SIG-M5 treated with dmso at 0.1 percent for 504 hours (cell line): ENCODE data around the gene SUSD2.
A peak's percentile ranks its signal among the peaks of the same experiment; 100 is the strongest.
"Not testable (repeated sequence)": the region's sequence is repeated elsewhere in the genome, so short reads cannot be mapped to it uniquely, and the experiment has no call there.

Experiments
- DNase-seq: peaks from one replicate; lab custom pipeline; 2025; ENCODE audit not compliant: unreplicated experiment; lab: John Stamatoyannopoulos, UW

SUSD2 gene

GRCh38 chr22:24171822-24172221, 9.5 kb upstream of the SUSD2 start:
- no peak for DNase-seq

DNA sequence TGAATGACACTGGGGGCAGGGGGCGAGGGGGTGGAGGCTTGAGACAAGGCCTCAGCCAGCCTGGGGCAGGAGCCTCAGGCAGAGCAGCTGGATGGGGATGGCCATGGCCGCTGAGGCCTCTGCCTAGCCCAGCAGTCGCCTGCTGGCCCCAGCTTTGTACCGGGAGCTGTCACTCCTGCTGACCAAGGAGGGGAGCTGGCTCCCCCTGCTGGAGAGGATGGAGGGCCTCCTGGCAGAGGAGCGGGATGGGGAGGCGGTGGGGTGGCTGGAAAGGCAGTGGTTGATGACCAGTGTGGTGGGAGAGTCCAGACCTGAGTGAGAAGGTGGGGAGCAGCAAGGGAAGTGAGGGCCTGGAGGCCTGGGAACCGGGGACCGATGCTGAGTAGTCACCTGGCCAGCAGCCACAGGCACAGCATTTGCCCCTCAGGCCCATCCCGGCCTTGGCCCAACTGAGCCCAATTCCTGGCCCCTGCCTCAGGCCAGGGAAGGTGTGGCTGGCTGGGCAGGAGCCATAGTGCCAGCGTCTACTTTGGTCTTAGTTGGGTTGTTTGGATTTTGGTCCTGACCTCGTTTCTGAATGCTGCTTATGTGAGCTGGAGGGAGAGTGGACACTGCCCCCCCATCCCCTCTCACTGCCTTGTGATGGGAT, 6.0 kb upstream of the SUSD2 start:
- DNase-seq, result peak; percentile 23

- no peak for DNase-seq
Measured at GRCh38 chr22:24176040-24176439, 5.2 kb upstream of the SUSD2 start.

DNA sequence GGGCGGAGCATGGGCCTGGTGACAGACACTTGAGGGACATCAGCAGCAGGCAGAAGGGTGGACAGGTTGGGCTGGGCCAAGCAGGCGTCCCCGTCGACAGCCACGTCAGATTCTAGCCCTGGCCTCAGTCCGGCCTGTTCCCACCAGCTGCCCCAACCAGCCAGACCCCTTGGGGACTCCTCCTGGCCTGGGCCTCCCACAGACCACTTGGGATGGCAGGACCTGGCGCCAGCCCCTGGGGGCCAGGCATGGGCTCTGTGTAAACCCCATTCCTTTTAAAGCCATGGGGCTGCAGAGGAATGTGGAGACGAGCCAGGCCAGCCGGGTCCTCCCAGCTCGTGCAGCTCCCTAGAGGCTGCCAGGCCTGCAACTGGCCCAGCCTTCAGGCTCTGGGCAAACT, 4.7 kb upstream of the SUSD2 start:
- DNase-seq, result no peak

- no peak for DNase-seq
Measured at GRCh38 chr22:24177045-24177444, 4.2 kb upstream of the SUSD2 start.

DNA sequence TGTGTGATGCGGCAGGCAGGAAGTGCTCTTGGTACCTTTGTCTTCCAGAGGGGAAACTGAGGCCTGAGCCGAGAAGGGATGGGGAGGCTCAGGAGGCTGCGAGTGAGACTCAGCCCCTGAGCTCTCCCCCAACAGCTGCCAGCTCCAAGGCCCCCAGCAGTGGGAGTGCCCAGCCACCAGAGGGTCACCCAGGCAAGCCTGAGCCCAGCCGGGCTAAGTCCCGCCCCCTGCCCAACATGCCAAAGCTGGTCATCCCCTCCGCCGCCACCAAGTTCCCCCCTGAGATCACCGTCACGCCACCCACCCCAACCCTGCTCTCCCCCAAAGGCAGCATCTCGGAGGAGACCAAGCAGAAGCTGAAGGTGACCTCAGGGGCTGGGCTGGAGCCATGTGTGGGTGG, 3.8 kb upstream of the SUSD2 start:
- DNase-seq, result no peak

DNA sequence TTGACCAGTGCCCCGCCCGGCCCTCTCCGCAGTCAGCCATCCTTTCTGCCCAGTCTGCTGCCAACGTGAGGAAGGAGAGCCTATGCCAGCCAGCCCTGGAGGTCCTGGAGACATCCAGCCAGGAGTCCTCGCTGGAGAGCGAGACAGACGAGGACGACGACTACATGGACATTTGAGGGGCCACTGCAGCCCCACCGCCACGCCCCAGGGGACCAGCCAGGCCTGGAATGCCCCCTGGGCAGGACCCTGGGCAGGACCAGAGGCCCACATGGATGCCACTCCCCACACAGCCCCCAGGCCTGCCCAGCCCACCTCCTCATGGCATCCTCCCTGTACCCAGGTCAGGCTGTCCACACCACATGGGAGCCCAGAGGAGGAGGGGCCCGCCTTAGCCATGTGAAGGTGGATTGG, 3.3 kb upstream of the SUSD2 start:
- no peak for DNase-seq

- no peak for DNase-seq
Measured at GRCh38 chr22:24178502-24179440, 2.5 kb upstream of the SUSD2 start.

GRCh38 chr22:24179478-24180210, 1.6 kb upstream of the SUSD2 start:
- no peak for DNase-seq

DNA sequence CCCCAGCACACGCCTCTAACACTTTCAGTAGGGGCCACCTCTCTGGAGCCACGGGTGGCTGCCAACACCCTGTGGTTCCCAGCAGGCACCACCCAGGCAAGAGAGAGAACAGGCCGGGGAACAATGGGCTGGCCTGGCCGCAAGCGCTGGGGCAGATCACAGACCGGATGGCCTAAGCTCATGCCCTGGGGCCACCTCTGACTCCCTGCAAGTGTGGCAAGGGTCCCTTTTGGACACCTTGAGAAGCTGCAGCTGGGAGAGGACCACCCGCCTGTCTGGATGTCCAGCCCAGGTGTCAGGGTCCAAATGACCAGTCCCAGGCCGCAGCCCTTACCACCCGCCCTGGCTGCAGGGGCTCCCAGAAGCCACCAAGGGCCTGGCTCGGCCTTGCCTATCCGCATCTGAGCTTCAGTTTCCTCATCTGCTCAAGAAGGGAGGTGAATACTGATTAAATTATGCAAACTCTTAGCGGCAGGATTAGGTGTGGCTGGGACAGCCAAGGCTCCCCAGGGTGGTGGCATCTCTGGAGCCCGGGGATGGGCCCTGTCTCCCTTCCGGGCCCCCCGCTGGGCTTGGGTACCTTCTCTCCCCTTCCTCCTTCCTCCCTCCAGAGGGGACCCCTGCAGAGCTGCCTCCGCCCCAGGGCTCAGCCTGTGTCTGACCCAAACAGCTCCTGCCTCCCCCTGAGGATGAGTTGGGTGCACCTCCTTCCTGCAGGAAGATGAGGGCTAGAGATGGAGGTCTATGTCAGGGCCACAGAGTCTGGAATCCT, 785 bp upstream of the SUSD2 start:
- no peak for DNase-seq

GRCh38 chr22:24181996-24182899, 961 bp downstream of the SUSD2 start:
- DNase-seq, result no peak

DNA sequence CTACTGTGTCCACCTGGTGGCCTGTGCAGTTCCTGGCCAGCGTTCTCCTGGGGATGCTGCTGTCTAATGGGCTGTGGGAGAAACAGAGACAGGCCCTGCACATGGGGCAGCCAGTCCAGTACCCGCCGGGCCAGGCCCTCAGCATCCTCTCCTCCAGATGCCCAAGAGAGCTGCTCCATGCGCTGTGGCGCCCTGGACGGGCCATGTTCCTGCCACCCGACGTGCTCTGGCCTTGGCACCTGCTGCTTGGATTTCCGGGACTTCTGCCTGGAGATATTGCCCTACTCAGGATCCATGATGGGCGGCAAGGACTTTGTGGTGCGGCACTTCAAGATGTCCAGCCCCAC, 1.6 kb downstream of the SUSD2 start:
- DNase-seq, result not testable (repeated sequence)

GRCh38 chr22:24183321-24184031, 2.2 kb downstream of the SUSD2 start:
- no peak for DNase-seq

DNA sequence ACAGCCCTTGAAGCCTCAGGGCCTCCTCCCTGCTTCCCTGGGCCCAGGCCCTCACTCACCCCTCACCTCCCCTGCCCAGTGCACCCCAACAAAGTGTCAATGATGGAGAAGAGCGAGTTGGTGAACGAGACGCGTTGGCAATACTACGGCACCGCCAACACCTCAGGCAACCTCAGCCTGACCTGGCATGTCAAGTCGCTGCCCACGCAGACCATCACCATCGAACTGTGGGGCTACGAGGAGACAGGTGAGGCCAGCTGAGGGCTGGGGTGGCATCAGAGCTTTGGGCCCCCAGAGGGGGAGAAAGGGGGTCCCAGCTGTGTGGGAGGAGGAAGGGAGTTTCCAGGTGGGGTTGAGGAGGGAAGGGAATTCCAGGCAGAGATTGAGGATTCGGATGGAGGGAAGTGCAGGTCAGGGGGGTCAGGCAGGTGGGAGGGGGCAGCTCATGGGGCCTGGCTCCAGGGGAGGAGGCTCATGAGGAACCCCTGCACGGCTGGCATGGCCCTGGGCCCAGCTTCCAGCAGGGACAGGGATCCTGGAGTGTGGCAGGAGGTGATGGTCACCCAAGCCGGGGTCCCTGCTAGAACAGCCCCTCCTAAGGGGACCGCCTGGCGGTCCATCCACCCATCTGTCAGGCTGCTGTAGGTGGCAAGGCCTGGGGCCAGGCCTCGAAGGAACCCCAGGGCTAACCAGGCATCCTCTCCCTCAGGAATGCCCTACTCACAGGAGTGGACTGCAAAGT, 2.9 kb downstream of the SUSD2 start:
- no peak for DNase-seq

GRCh38 chr22:24185001-24185500, 3.8 kb downstream of the SUSD2 start:
- DNase-seq, result no peak

- no peak for DNase-seq
Measured at GRCh38 chr22:24185501-24186351, 4.4 kb downstream of the SUSD2 start.

DNA sequence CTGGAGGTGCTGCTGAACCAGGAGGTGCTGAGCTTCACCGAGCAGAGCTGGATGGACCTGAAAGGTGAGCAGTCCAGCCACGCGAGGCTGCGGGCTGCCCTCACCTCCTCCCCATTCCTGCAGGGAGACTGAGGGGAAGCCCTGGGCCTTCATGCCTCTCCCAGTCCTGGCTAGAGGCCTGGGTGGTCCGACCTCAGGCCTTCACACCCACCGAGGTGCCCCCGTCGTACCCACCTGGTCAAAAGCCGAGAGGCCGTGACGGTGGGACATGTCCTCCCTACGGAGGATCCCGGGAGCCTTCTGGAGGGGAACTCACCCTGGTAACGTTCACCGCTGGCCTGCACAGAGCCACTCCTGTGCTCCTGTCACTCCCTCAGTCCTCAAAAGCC, 5.1 kb downstream of the SUSD2 start:
- DNase-seq, result no peak
